Stimulated activated CD8-positive, alpha-beta memory T cell treated with anti-CD3 and anti-CD28 coated beads, Interleukin-7, amount 100 ng/mL, for 1 hour (primary cell): ENCODE data around the gene SRRM5.
"Not testable (repeated sequence)": the region's sequence is repeated elsewhere in the genome, so short reads cannot be mapped to it uniquely, and the experiment has no call there.

Source experiments
- DNase-seq, 2 donors: peaks; one replicate each; pipeline ENCODE4 v3.0.0-alpha.2; 2020; ENCODE audit warnings: low read depth in 2 of 2

The SRRM5 gene

DNA sequence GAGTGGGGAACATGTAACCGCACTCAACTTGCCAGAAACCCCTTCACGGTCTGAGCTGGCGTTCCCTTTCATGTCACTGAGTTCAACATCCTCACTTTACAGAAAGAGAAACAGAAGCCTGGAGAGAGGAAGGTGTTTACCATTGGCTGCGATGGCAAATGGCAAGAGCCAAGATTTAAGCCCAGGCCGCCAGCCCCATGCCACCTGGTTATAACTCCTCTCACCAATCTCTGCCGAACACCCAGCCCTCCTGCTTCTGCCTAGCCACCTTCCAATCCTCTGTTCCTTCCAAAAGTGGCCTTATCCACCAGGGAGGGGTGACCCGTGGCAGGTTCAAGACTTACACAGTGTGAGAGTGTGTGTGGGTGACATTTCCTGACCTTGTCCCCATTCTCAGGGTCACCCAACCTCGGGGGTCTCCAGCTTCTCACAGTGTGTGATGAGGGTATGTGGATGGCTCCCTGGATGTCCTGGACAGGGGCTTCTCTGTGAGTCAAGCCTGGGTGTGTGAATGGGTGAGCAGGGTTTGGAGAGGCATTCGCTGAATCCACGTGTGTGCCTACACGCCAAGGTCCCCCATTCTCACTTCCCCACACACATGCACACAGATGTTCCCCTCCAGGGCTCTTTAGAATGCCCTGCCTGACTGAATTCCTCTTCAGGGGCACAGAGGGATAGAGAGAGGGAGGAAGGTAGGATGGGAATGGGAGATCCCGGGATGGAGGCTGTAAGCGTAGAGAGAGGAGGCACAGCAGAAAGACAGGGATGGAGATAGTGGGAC, 26.5 kb downstream of the SRRM5 start:
- DNase-seq = no peak

GRCh38 chr19:43638995-43639518, 27.2 kb downstream of the SRRM5 start:
- no peak for DNase-seq

- peak; percentile 14 to 19 for DNase-seq
Observed at GRCh38 chr19:43639519-43640423, 27.9 kb downstream of the SRRM5 start, which contains the start of gene CADM4. Gene CADM4, minus strand, starts transcription at chr19:43639850. Its CDS starts 60 bp downstream, at chr19:43639790.

- DNase-seq = no peak
Observed at GRCh38 chr19:43640424-43640757, 28.5 kb downstream of the SRRM5 start.

DNA sequence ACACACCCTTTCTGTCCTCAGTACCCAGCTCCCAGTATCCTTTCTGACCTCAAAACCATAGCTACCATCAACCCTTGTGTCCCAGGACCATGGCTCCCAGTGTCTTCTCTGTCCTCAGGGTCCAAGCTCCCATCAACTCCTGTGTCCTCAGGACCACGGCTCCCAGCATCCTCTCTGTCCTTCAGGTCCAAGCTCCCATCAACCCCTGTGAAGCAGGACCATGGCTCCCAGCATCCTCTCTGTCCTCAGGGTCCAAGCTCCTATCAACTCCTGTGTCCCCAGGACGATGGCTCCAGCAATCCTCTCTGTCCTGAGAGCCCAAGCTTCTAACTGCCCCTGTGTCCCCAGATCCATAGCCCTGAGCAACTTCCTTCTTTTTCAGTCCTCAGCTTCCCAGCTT, 29.4 kb downstream of the SRRM5 start:
- no peak for DNase-seq

DNA sequence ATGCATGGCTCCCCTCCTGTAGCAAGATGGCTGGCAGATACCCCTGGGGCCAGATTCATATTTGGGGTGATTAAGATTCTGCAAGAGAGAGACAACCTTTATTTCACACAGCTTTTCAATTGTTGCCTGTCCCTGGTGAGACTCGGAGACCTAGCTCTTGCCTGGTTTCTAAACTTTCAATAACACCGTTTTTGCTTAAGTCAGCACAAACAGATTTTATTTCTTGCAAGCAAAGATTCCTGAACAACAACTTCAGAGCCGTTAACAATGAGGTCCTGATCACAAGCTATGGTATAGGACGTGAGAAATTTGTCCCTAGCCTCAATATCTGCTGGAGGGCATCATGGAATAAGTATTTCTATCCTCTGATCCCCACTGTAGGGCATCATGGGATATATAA, 30.6 kb downstream of the SRRM5 start:
- no peak for DNase-seq

GRCh38 chr19:43643326-43643725, 31.4 kb downstream of the SRRM5 start:
- DNase-seq = no peak

DNA sequence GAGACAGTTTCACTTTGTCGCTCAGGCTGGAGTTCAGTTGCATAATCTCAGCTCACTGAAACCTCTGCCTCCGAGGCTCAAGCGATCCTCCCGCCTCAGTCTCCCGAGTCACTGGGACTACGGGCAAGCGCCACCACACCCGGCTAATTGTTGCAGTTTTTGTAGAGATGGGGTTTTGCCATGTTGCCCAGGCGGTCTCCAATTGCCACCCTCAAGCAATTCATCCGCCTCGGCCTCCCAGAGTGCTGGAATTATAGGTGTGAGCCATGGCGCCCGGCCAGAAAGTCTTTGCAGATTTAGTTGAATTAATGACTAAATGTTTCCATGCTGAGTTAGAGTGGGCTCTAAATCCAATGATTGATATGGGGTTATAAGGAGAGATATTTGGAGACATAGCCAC, 32.3 kb downstream of the SRRM5 start:
- no peak for DNase-seq

GRCh38 chr19:43648633-43649032, 36.7 kb downstream of the SRRM5 start:
- no peak for DNase-seq

DNA sequence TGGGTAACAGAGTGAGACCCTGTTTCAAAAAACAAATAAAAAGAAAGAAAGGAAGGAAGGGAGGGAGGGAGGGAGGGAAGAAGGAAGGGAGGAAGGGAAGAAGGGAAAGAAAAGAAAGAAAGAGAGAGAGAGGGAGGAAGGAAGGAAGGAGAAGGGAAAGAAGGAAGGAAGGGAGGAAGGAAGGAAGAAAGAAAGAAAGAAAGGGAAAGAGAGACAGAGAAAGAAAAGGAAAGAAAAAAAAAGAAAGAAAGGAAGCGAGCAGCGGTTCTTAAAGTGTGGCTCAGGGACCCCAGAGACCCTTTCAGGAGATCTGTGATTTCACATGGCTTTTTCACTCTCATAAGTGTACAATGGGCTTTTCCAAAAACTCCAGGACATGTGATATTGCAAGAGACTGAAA, 37.6 kb downstream of the SRRM5 start:
- DNase-seq = no peak

DNA sequence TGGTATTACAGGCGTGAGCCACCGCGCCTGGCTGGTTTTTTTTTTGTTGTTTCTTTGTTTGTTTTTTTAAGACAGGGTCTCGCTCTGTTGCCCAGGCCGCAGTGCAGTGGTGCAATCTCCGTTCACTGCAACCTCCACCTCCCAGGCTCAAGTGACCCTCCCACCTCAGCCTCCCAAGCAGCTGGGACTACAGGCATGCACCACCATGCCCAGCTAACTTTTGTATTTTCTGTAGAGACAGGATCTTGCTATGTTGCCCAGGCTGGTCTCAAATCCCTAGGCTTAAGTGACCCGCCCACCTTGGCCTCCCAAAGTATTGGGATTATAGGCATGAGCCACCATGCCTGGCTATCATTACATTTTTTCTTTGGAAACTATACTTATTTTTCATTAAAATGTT, 38.4 kb downstream of the SRRM5 start:
- not testable (repeated sequence) for DNase-seq

DNA sequence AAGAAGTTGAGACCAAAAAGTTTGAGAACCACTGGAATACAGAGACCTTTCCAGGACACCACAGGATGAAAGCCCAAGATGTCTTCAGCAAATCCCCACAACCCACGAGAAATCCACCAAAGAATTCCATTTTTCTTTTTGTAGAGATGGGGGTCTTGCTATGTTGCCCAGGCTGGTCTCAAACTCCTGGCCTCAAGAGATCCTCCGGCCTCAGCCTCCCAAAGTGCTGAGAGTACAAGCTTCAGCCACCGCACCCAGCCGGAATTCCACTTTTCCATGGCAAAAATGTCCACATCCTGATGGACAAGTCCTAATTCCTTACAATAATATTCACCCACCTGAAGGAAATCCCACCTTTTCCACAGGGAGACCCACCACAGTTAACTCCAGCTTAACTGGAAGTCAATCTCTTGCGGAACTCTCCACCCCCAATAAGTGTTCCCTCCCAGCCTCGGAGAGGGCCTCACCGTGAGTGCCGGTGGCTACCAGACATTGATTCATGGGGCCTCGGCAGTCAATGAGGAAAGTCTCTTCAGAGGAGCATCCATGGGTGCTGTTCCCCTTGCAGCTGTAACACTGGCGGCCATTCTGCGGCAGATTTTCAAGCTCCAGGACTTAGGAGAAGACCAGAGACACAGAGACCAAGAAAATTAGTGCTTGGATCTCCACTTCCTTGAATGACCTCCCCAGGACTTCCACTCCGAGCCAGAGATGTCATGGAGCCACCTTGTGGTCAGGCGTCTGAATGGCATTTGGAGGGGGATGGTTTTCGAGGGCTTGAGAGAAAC, 40.1 kb downstream of the SRRM5 start:
- DNase-seq = no peak

GRCh38 chr19:43652546-43652874, 40.6 kb downstream of the SRRM5 start:
- no peak for DNase-seq

GRCh38 chr19:43656436-43656835, 44.5 kb downstream of the SRRM5 start:
- DNase-seq = no peak

GRCh38 chr19:43658001-43658400, 46.1 kb downstream of the SRRM5 start:
- DNase-seq = no peak

GRCh38 chr19:43658494-43658893, 46.6 kb downstream of the SRRM5 start:
- DNase-seq = no peak

GRCh38 chr19:43660301-43660970, 48.5 kb downstream of the SRRM5 start:
- no peak for DNase-seq

DNA sequence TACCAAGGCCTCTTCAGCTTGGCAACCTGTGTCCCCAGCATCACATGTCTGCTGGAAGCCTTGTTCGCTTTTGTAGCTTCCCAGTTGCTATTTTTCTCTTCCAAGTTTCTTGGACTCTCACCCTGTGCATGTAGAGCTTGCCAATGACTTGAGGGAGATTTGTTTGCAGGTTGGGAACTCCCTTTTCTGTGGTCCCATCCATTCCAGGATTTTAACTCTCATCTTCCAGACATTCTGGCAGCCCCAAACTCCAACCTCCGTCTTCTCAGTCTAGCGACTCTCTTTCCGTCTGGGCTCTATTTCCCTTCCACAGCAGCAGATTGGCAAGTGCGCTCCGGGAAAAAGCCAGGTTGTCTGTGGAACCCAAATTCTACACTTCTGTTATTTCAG, 49.1 kb downstream of the SRRM5 start:
- no peak for DNase-seq

DNA sequence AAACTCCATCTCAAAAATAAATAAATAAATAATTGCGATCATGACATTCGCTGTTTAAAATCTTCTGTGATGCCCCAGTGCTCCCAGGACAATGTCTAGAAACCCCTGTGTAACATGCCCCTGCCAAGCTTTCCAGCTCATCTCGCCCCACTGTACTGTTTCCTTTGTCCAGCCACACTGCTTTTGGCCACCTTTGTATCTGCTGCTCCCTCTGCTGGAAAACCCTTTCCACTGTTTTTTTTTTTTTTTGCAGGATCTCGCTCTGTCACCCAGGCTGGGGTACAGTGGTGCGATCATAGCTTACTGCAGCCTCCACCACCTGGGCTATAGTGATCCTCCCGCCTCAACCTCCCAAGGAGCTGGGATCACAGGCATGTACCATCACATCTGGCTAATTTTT, 50.6 kb downstream of the SRRM5 start:
- DNase-seq = no peak

DNA sequence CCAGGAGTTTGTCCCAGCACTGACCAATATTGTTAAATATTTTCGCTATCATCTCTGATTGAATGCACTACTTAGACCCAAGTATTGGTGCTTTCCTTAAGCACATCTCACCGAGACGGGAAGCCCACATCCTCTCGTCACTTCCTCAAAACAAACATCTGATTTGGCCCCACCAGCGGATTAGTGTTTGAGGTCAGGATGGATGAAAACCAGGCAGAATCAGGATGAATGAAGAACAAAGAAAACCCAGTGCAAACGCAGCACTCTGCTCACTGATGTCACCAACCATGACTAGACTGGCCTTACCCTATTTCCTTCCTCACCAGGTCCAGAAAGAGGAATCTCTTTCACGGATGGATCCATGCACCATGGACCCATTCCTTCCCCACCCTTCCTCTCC, 52.1 kb downstream of the SRRM5 start:
- DNase-seq = no peak
